GM19324 (cell line): ENCODE data around the gene TMEM255A.

Experiments used
- ATAC-seq: cut with Tn5 transposase; IDR thresholded peaks from one replicate; pipeline ENCODE4 v1.9.1; 2021; ENCODE audit warnings: mild to moderate bottlenecking, moderate library complexity; ENCODE audit not compliant: unreplicated experiment, low FRiP score

The TMEM255A gene

DNA sequence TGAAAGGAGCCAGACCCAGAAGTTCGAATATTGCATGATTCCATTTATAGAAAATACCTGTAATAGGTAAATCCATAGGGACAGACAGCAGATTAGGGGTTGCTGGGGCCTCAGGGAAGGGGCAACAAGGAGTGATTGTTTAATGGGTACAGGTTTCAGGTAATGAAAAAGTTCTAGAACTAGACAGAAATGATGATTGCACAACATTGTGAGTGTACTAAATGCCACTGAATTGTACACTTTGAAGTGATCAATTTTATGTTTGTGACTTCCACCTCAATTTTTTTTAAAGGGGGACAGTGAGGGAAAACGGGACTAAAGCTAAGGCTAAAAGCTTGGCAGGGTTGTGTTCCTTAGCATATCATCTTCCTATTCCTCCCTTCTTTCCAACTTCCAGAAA is 37.1 kb downstream of the TMEM255A start:
- no peak for ATAC-seq

DNA sequence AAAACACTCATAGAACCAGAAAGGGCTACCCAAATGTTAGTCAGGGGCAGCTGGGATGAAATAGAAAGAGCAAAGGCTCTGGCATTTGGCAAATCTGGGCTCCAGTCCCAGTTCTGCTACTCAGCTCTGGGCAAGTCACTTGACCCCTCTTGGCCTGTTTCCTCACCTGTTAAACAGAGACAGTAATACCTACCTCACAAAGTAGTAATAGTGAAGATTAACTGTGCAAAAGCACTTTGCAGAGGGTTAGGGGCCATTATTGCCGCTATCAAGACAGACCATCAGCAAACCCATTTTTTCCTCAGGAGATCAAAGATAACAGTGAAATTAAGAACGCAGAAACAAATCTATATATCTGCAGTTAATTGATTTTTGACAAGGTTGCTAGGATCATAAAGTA is 40.0 kb downstream of the TMEM255A start:
- no peak for ATAC-seq

- no peak for ATAC-seq
Observed at GRCh38 chrX:120270567-120270966, 40.7 kb downstream of the TMEM255A start.

DNA sequence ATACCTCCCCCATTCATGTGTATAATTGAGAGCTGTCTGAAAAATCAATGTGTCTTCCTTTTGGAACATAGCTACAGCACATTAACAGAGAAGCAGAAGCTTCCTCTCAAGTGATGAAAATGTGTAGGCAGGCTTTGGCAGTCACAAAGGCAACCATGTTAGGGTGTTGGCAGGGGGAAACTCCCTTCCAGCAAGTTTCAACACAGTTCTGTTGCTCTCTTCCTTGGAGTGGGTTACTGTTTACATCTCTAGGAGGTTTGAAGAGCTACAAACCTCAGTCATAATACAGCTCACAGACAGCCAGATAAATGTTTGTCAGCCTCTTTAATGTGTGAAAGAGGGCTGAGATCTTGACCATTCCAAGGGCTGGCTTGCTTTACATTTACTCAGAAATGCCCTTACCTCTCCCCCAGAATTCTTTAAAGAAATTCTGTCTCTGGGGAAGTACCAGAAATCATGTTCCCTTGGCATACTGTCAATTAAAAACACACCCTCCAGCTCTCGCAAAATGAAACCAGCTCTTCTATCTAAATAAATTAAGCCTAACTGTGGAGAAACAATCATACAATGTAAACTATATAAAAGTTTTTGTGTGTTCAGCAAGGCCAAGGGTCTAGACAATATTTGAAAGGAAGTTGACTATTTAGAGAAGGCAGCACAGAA is 41.8 kb downstream of the TMEM255A start:
- no peak for ATAC-seq

- ATAC-seq, result no peak
Observed at GRCh38 chrX:120264341-120264740, 46.9 kb downstream of the TMEM255A start.

GRCh38 chrX:120262859-120263708 is 48.2 kb downstream of the TMEM255A start:
- no peak for ATAC-seq

DNA sequence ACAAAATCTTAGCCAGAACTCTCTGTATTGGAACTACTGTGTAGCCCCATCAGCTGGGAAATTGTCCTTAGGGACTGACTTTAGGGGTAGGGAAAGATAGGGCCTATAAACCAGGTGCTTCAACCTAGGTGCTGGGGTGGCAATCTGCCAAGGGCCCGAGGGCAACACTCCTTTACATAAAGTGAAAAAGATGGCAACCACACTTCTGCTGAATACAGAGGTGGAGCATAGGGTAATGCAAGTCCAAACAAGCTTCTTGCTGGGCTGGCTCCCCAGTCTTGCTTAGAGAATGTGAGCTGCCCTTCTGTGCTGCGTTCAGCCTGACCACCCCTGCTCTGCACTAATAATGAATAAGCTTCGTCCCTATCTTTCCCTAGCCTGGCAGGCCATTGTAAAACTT is 50.9 kb downstream of the TMEM255A start:
- no peak for ATAC-seq

DNA sequence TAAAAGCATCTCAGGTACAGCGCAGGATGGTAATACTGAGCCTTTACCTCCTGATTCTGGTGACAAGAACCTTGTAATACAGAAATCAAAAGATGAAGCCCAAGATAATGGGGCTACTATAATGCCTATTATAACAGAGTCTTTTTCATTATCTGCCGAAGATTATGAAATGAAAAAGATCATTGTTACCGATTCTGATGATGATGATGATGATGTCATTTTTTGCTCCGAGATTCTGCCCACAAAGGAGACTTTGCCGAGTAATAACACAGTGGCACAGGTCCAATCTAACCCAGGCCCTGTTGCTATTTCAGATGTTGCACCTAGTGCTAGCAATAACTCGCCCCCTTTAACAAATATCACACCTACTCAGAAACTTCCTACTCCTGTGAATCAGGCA is 57.5 kb downstream of the TMEM255A start:
- ATAC-seq, result no peak

- ATAC-seq, result no peak
Observed at GRCh38 chrX:120251471-120252011, 59.7 kb downstream of the TMEM255A start.

- ATAC-seq, result peak; percentile 99
Observed at GRCh38 chrX:120250522-120251271, 60.6 kb downstream of the TMEM255A start, which contains the start of gene ZBTB33. Gene ZBTB33, plus strand, starts transcription at chrX:120250812. Its CDS starts 2,604 bp downstream, at chrX:120253416.

- ATAC-seq, result peak; percentile 64
Observed at GRCh38 chrX:120244735-120245498, 66.3 kb downstream of the TMEM255A start.

GRCh38 chrX:120244395-120244734 is 66.9 kb downstream of the TMEM255A start:
- ATAC-seq, result peak; percentile 9

DNA sequence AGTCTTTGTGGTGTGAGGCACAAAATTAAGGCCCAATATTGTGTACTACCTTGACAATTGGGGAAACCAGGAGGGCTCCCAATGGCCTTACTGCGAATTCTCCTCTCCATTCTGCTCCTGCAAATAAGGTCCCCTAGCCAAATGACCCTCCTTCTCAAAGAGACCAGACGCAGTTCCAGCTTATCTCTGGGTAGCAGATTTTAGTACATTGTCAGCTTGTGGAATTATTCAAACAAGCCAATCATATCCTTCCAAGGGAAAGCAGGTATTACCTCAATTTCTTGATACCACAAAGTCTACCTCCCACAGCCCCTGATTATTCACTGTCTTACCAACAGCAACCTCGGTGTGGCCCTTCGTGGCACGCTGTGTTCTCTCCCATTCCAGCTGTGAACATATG is 68.4 kb downstream of the TMEM255A start:
- ATAC-seq, result no peak

- no peak for ATAC-seq
Observed at GRCh38 chrX:120238933-120239332, 72.3 kb downstream of the TMEM255A start.

DNA sequence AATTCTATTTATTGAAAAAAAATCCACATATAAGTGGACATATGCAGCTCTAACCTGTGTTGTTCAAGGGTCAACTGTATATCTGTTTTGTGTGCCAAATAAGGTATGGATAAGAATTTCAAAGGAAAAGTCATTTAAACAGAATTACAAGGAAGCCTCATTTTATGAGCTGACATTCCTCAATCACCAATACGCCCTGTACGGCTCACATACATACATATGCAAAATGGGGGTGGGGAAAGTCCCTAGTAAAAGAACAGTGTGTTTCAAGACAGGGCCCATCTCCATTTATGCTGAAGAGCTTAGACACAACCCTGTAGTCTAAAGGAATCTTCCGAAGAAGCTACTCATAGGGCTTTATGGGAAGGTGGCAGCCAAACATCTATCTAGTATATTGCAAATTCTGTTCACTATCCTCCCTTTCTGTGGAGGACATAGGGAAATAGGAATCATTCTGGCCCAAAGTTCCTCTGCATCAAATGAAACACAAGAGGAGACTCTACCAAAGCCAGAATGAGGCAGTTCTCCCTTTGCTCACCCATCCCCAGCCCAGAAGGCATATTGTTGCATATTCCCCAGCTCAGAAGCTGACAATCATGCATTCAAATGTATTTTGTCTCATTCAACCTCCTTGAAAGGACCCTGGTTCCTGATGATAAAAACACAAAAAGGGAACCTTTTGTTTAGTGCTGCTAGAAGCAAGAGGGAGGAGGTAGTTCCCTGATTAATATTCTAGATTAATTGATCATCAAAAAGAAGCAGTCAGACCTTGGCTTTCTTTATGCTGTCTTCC is 74.4 kb downstream of the TMEM255A start:
- ATAC-seq, result no peak

DNA sequence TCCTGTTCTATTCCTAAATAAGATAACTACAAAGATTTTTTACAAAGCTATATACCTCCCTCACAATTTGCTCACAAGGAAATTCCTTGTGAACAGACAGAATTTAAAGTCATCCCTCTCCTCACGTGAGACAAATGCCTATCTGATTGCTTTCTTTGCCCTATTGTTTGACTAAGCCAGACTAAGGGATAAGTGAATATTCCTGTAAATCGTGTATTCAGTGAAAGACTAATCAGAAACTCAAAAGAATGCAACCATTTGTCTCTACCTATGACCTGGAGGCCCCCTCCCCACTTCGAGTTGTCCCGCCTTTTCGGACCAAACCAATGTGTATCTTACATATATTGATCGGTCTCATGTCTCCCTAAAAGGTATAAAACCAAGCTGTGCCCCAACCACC is 76.0 kb downstream of the TMEM255A start:
- ATAC-seq, result no peak

DNA sequence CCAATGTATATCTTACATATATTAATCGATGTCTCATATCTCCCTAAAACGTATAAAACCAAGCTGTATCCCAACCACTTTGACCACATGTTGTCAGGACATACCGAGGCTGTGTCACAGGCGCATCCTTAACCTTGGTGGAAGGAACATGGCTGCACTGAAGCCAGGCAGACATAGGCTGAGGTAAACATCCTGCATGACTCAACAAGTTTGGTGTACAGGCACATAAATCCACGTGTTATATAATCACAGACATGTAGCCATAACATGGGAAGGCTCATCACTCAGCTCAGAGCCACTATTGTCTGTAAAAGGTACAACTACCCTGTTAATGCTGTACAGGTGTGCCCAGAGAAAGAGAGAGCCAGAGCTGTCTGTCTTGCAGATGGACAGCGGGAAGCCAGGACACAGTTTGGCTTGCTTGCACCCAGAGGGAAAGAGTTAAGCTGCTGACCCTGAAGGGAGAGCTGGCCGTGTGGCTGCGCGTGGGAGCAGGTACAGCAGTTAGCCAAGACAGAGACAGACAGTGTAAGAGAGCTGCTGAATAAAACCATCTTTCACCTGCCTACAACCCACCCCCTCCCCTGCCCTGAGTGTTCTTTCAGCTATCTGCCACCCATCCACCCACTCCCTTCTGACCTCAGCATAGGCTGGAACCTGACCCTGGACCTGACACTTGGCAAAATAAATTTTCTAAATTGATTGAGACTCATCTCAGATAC is 82.9 kb downstream of the TMEM255A start:
- ATAC-seq, result no peak

GRCh38 chrX:120224388-120224787 is 86.9 kb downstream of the TMEM255A start:
- ATAC-seq, result no peak

GRCh38 chrX:120223374-120223773 is 87.9 kb downstream of the TMEM255A start:
- ATAC-seq, result no peak
